Stimulated activated CD4-positive, alpha-beta T cell treated with anti-CD3 and anti-CD28 coated beads, TNF-alpha, amount 100 ng/mL, for 1 hour (primary cell): ENCODE measurements around the gene TMBIM1.

Source experiments
- DNase-seq, 3 donors: peaks; one replicate each; pipeline ENCODE4 v3.0.0-alpha.2; 2020; ENCODE audit warnings: low read depth in 3 of 3, low spot score in 1 of 3

TMBIM1 gene

GRCh38 chr2:218292048-218293014 is at the start of gene TMBIM1:
Gene TMBIM1 (minus strand): TSS chr2:218292503. CDS start chr2:218282141, 10,362 bp downstream.
- peak; percentile 59 to 77 (median 66) for DNase-seq

- no peak for DNase-seq
These were observed 49.1 kb upstream of the TMBIM1 start for GRCh38 chr2:218341381-218341780.

GRCh38 chr2:218340656-218341055 is 48.4 kb upstream of the TMBIM1 start:
- no peak for DNase-seq

GRCh38 chr2:218334531-218334930 is 42.2 kb upstream of the TMBIM1 start:
- no peak for DNase-seq

- no peak for DNase-seq
These were observed 40.8 kb upstream of the TMBIM1 start for GRCh38 chr2:218332920-218333645.

- no peak for DNase-seq
These were observed 40.0 kb upstream of the TMBIM1 start for GRCh38 chr2:218332288-218332687.

- no peak for DNase-seq
These were observed 39.4 kb upstream of the TMBIM1 start for GRCh38 chr2:218331745-218332144.

GRCh38 chr2:218329826-218330593 is 37.7 kb upstream of the TMBIM1 start:
- no peak for DNase-seq

GRCh38 chr2:218329027-218329825 is 36.9 kb upstream of the TMBIM1 start:
- no peak for DNase-seq

GRCh38 chr2:218328294-218328693 is 36.0 kb upstream of the TMBIM1 start:
- DNase-seq, result no peak

GRCh38 chr2:218327451-218328210 is 35.3 kb upstream of the TMBIM1 start:
- DNase-seq, result no peak

- no peak for DNase-seq
These were observed 34.0 kb upstream of the TMBIM1 start for GRCh38 chr2:218326315-218326714.

GRCh38 chr2:218325566-218326160 is 33.4 kb upstream of the TMBIM1 start:
- no peak for DNase-seq

GRCh38 chr2:218323526-218324472 is 31.5 kb upstream of the TMBIM1 start:
- DNase-seq, result no peak

- DNase-seq, result peak in 1 of 3 donors; percentile 29
These were observed 30.6 kb upstream of the TMBIM1 start for GRCh38 chr2:218322768-218323525.

GRCh38 chr2:218320704-218321336 is 28.5 kb upstream of the TMBIM1 start:
- no peak for DNase-seq

- no peak for DNase-seq
These were observed 27.6 kb upstream of the TMBIM1 start for GRCh38 chr2:218319813-218320365.
